NCI-H460 (cell line): Measurements from ENCODE around the gene ERICH6. TPM values are rescaled to one million over a fixed set of nuclear protein-coding genes. Genes with fewer than 3 reads are reported as not detected.

Experiments
- DNase-seq: peaks from one replicate; pipeline ENCODE4 v3.0.0-alpha.2; 2016; ENCODE audit warnings: low read depth; ENCODE audit errors: extremely low read depth
- total RNA-seq: library from RNA; depleted of rRNA; stranded (reverse); fragments of >200 nt; shearing (Covaris generic); gene quantifications from 2 replicates; pipeline ENCODE4 v1.2.3, GENCODE V29; 2014

The ERICH6 gene
- total RNA-seq, 1 experiment from 2014 or later, result not detected

DNA sequence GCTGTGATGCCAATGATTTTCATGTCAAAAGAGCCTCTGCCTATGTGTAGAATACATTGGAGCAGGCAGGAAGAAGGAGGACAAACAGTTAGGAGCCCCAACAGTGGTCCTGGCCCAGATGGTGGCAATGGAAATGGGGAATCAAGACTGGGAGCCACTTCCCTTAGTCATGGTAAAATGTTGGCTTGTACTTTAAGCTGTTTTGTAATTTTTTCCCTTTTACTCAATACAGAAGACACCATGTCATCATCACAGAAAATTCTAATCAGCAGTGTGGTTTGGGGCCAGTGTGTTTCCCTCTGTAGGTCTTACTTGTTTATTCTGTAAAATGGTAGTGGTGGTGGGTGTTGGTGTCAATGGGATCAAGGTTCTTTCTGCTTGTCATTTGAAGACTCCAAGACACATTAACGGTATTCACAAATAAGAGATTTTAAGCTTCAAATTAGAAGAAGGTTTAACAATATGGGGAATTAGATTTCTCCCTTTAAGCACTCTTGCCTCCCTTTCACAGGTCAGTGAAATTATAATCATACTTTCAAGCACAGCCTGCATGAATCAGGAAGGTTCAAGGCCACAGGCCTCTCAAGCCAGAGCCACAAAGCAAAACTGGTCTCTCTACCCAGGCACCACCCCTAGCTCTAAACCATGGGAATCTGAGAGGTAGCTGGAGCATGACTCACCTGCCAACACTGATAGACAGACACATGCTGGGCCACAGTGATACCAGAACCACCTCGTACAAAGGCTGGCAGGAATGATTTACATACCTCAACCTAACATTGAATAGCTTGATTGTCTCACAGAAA, 34.4 kb upstream of the ERICH6 start:
- no peak for DNase-seq

DNA sequence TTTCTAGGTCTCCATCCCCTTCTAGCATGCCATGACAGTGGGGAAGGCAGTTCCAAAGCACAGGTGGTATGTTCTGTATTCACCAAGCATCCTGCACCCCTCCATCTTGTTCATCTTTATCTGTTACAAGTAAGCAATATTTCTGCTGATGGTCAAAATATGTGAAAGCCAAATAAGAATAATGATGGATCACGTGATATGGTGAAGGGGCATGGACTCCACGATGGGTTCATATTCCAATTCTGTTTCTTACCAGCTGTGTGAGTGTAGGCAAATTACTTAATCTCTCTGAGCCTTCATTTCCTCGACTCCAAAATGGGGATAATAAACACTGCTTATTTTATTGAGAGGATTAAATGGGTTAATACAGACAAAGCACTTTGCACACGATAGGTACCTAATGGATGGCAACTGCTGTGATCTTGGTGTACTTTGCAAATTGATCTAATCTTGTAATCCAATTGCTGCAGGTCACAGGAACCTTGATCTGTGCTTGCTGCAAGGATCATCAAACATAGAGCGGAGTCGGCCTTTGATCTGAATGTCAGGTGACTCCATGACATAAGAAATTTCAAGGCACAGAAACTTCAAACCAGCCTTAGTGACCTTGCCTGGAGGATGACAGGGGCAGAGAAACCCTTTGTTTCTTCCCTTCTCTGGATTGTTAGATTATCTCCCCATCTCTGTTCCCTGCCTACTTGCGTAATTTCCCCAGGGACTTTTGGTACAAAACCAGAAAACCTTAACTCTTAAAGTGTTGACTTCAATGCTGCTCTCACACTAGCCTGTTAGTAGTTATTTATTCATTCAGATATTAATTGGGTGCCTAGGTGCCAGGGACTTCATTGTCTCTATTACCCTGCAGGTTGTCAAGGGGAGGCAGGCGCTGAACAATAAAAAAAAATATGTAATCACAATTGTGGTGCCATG, 33.4 kb upstream of the ERICH6 start:
- no peak for DNase-seq

DNA sequence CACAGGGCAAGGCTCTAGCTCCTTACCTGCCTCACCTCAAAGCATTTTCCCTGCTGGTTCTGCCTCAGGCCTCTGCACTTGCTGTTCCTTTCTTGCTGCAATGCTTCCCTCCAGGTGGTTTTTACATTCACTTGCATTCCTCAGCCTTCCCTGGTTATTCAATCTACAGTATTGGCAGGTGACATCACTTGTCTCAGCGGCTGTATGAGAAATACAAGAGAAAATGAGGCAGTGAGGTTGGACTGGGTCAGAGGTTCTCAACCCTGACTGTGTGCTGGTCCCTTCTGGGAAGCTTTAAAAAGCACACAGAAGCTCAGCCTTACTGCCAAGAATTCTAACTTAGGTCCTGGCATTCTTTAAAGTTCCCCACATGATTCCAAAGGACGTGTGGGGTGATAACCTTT, 32.6 kb upstream of the ERICH6 start:
- no peak for DNase-seq

DNA sequence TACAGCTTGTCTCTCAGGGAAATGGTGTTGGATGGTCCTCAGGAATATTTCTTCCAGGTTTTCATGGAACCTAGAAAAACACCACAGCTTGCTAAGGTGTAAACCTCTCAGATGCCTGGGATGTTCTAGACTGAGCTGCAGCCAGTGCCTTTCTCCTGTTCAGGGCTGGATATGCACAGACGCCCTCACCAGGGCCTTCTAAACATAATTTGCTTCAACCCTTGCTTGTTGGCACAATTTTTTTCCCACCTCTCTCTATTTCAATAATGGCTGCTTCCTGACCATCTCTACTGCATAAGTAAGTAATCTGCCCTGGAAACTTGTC, 31.0 kb upstream of the ERICH6 start:
- no peak for DNase-seq

DNA sequence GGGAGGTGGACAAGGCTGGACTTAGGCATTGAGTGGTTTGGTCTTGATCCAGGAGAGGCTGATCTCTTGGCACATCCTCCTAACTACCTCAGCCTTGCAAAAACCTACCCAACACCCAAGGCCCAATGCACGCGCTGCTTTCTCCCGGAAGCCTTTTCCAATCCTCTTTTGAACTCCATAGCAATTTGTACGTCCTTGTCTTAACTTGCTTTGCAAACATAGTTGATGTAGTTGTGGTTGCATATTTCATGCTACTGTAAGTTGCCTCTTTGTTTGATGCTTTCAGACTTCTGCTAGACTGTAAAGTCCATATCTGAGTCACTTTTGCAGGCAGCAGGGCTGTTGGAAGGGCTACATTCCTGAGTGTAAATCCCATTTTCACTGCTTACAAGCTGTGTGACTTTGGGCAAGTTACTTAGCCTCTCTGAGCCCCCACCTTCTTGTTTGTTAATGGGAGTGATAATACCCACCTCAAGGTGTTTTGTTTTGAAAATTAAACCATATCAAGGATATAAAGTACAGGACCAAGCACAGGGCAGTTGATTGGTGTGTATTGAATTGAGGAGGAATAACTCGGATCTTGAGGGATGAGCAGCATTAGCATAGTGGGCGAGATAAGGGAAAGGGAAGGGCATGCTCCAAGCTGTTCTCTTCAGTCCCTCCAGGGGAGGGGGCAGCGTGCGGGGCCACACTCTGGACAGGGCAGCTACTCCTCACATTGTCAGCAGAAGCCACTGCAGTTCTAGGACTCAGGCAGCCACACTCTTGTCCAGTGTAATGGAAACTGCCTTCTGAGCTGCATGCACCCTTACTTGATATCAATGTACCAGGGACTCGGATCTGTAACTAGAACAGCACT, 30.4 kb upstream of the ERICH6 start:
- DNase-seq, result no peak

DNA sequence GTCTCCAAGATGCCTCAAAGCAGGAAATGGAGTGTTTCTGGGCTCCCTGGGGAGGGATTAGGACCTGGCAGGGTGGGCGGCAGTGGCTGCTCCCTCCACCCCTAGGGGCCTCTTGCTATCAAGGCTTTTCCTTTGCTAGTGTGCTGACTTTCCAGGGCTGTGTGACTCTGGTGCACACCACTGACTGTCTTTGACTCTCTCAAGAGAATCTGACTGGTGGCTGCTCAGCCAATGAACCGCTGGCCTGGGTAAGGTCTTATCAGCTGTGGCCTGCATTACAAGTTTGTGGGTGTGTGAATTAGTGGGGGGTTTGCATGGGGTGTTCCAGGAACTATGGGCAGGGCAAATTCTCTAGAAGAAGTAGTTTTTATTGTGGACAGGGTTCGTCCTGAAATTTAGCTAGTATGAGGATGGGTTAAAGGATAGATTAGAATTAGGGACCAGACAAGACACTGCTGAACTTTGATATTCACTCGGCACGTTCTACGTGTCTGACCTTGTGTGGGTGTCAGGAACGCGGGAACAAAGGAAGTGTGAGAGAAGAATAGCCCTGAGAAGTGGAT, 29.7 kb upstream of the ERICH6 start:
- no peak for DNase-seq

DNA sequence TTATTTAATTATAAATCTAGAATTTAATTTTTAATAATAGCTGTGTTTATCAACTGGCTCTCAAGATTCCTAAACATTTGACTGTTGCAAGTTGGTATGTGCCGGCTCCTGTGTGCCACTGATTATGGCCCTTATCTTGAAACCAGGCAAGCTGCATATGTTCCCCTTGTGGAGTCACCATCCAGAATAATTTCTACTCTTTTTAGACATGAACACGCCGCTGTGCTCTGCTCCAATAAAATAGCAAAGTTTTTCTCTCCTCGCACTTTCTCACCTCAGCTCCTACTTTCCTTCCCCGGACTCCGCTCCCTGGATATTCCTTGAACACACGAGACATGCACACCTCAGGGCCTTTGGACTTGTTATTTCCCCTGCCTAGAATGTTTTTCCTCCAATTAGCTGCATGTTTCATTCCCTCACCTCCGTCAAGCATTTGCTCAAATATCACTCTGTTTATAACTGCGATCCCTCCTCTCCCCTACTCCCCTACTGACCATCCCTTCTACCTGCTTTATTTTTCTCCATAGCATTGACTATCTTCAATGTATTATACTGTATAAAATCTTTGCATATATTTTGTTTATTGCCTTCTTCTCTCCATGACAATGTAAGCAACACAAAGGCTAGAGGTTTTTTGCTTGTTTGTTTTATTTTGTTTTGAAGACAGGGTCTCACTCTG, 26.1 kb upstream of the ERICH6 start:
- DNase-seq, result no peak

DNA sequence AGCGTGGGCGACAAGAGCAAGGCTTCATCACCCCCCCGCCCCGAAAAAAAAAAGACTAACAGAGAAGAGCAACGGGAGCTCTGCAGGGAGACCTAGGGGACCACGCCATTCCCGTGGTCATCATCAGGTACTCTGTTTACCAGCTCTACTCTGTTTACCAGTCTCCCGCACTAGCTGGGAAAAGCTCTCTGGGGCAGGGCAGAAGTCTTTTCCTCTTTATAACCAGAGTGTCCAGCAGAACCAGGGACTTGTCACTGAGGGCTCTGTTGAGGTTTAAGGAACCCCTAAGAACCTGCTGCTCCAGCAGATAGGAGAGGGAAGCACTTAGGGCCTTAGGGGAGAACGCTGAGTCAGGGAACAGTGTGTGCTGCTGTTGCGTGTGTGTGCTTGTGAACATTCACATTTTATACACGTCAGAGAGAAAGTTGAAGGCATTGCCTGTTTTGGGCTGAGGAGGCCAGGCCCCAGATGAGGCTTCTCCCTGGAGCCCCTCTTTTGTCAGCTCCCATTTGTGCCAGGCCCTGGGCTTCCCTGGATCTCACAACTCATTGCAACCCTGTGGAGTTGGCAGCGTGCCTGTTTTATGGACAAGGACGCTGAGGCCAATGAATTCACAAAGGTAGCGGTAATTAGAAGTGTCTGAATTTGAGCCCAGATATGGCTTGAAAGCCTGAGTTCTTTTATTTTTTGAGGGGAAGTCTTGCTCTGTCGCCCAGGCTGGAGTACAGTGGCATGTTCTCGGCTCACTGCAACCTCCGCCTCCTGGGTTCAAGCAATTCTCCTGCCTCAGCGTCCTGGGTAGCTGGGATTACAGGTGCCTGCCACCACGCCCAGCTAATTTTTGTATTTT, 24.2 kb upstream of the ERICH6 start:
- DNase-seq, result no peak

DNA sequence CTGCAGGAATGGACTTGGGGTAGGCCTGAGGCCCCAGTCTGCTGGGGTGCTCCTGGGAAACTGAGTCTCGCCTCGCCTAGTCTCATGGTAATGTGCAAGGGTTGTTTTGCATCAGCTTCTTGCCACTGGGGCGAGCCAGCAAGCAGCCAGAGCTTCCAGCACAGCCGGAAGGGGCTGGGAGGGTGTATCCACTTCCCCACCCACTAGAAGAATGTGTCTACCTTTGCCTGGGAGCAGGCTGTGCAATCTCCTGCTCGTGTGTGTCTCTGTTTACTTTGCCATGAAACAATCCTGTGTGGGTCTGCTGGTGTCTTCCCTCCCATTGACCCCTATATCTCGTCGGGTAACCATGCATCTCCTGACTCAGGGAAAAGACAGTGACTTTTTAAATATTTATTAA, 21.8 kb upstream of the ERICH6 start:
- DNase-seq, result no peak

DNA sequence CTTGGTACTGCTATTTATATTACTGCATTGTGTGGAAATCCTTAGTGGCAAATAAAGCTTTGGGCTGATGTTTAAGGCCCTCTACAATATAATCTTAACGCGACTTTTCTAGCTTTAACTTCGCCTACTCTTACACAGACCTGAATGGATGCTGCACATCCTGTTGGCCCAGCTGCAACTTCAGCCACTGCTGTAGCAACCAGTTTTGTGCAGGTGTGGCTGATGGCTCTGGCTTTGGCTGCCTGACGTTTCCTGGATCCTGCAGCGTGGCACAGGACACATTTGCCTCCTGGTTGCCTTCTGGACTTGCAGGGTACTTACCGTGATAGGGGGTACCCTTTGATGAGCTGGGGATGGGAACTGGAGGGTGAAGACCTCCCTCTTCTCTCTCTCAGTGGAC, 20.2 kb upstream of the ERICH6 start:
- DNase-seq, result no peak

DNA sequence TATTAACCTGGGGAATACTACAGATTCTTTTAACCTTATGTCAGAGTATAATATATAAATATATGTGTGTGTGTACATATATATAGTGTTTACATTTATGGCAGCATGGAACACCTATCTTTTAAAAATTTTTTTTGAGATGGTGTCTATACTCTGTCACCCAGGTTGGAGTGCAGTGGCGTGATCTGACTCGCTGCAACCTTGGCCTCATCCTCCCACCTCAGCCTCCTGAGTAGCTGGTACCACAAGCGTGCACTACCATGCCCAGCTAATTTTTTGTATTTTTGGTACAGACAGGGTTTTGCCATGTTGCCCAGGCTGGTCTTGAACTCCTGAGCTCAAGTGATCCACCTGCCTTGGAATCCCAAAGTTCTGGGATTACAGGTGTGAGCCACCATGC, 18.5 kb upstream of the ERICH6 start:
- no peak for DNase-seq

DNA sequence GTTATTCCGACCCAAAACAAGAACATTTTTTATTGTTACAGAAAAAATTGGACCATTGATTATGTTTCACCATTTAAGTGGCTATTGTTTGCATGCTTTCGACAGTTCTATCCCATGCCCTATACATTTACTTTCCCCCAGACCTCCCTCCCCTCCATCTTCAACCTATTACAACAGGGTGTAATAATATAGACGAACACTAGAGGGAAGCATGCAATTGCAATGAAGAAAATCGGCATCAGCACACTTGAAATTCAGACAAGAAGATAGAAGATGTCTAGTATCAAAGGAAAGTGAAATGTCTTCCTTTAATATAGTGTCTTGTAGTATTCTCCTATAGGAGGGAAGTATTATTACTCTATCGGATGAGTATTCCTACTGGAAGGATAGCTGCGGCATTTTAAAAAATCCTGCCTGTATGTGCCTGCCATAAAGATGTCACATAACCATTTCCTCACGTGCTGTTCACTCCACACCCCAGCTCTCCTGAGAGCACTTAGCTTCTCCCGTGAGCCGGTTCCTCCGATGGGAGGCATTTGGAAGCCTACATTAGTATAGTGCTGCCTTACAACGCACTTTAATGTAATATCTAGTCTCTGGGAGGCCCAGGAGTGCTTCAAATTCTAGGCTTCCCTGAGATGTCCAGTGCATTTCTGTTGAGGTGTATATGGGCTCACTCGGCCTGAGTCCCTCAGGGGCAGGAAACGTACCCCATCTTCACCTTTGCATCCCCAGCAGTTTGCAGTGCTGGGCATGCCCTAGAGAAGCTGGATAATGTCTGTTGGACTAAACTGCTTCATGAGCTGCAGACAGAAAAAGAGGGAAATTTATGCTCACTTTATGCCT, 17.8 kb upstream of the ERICH6 start:
- peak; percentile 42 for DNase-seq

DNA sequence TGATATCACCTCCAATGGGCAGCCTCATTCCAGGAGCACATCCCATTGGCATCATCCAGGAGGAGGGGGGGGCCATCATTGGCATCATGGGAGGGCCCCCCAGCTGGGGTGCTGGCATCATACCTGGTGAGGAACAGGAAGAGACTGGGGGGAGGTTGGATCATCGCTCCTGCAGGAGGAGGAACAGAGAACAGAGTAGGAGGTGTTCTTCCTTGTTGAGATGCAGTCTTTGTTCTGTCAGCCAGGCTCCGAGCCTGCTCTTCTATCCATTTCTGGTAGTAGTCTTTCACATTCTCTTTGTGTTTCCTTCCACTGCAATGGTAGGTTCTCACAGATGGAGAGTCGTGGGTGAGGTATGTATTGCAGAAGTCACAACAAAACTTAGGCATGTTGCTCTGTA, 16.7 kb upstream of the ERICH6 start:
- DNase-seq, result no peak

DNA sequence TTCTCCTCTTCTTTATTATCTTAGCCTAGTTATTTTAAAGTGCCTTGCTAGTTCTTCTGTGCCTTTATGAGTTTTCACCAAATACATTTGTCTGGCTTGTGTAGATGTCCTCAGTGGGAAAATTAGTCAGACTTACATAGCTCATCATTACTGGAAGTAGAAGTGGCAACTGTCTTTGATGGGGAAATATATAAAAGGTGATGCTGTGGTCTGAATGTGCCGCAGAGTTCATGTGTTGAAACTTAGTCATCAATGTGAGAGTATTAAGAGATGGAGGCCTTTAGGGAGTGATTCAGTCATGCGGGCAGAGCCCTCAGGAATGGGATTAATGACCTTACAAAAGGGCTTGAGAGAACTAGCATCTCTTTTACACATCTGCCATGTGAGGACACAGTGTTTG, 6.4 kb upstream of the ERICH6 start:
- no peak for DNase-seq

DNA sequence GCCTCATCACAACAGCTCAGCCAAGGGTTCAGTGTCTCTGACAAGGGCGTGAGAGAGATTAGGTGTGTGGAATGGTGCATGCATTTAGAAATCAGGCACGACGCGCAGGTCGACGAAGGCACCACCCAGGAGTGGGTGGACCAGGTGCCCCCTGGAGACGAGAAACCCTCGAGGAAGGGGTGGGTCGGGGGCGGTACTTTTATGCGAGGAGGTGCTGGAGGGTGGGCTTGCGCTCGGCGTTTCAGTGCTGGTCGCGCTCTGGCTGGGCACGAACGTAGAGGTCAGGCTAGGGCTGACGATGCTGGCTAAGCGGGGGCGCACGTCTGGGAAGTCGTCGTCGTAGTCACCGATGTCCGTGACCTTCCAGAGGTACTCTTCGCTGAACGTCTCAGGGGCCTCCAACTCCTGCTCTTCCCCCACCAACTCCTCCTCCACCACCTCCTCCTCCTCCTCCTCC, 393 bp downstream of the ERICH6 start:
- no peak for DNase-seq

DNA sequence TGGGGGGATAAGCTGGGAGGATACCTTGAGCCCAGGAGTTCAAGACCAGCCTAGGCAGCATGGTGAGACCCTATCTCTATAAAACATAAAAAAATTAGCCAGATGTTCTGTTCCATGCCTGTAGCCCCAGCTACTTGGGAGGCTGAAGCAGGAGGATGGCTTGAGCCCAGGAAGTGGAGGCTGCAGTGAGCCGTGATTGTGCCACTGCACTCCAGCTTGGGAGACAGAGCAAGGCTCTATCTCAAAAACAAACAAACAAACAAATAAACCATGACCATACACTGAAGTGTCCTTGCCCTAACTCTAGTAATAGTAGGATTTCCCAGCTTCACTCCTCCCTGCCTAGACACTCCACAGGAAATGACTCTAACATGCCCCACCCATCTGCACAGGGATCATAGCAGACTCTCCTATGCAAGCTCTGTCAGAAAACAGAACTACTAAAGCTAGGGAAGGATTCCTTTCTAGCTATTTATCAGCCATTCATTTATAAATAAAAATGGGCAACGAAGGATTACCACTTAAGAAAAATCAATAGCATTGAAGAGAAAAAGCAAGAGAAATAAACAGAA, 4.6 kb downstream of the ERICH6 start:
- DNase-seq, result peak; percentile 28

DNA sequence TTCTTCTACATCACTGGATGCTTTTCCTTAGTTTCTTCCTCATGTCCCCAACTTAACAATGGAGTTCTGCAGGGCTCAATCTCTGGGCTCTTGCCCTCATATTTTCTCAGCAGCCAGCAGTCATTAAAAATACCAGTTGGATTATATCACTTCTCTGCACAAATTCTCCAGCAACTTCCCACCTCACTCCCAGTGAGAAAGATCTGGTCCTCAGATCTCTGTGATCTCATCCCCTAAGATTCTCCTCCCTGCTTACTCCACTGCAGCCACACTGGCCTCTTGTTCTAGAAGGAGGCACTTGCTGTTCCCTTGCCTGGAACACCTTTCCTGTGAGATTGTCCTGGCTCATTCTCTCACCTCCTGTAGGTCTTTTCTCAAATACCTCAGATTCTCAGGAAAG, 6.1 kb downstream of the ERICH6 start:
- DNase-seq, result no peak
